Measurements from ENCODE around the gene TRMT61A. TPM values are rescaled to one million over a fixed set of nuclear protein-coding genes. Genes with fewer than 3 reads are reported as not detected.
A peak's percentile ranks its signal among the peaks of the same experiment; 100 is the strongest.
"Not testable (repeated sequence)": the region's sequence is repeated elsewhere in the genome, so short reads cannot be mapped to it uniquely, and the experiment has no call there.

TRMT61A gene
- total RNA-seq, 1 donor from 2014 or later = 9.1 TPM

DNA sequence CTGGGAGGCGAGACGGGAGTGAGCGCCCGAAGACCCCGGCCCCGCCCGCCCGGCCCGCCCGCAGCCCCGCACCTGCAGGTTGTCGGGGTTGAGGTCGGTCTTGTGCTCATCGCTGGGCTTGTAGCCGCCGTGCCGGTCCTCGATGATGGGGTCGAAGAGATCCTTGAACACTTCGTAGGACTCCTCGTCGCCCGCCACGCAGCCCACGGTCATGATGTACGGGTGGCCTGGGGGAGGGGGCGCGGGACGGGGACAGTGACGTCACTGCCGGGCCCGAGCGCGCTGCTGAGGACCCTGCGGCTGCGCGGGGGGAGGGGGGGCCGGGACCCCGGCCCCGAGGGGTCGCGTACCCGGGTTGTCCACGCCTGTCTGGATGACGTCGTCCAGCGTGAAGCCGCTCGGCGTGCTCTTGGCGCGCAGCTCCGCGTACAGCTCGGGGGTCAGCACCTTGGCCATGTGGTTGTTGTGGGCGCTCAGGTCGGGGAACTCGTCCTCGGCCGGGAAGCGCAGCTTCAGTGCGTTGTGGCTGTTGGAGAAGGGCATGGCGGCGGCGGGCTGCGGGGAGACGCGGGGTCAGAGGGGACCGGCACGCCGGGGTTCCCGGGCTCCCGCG lies 6.9 kb upstream of the TRMT61A start:
- DNase-seq (ENCODE audit: low spot score) = no peak

DNA sequence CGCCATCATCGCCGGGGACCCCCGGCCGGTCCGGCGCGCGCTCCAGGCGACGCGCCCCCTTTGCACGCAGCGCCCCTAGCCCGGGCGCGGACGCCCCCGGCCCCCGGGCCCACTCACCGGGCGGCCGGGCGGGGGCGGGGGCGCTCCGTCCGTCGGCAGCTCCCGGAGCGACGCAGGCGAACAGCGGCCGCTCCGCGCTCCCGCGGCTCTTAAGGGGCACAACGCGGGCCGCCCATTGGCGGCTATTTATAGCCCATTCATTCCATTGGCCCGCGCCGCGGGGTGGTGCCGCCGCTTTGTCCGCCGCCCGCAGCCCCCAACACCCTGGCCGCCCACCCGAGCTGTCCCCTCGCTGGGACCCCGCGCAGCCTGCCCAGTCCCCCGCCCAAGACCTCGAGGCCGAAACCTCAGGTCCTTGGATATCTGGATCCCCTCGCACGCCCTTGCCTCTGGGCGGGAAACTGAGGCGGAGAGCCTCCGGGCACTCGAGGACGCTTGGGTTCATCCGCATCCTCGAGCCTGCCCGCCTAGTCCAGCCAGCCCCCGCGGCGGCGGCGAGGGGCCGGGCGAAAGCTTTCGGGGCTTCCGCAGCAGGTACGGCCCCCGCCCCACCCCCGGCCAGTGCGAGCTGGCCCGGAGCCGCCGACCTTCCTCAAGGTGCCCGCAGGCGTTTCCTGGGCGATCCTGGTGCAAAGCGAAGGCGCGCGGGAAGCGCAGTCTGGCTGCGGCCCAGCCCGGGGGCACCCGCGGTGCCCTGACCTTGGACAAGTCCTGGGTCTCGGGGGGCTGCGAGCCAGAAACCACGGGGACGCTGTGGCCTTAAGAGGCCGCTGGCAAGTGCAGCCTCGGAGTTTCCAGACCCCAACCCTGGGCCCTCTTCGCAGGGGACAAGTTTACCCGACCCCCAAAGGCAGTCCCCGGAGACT lies 6.1 kb upstream of the TRMT61A start, which contains the start of gene CKB:
CKB (minus strand) TSS at position 182 of the 926 bp plus-strand sequence. CDS start 337 bp downstream, outside the sequence.
- peak; percentile 62 for DNase-seq (ENCODE audit: low spot score)

DNA sequence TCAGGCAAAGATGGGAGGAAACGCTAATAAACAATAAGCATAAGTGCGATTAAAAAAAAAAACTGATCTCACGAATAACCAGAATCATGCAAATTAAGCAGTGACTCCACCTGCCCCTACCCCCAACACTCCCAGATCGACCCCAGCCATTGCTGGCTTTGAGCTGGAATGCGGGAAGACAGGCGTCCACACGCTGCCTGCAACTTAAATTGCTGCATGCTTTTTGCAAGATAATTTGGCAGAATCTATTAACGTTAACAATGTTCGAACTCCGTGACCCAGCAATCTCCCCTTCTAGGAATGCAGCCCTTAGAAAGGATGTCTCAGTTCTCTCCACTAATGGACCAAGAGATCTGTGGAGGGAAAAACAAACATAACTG lies 5.4 kb upstream of the TRMT61A start:
- DNase-seq (ENCODE audit: low spot score) = no peak

DNA sequence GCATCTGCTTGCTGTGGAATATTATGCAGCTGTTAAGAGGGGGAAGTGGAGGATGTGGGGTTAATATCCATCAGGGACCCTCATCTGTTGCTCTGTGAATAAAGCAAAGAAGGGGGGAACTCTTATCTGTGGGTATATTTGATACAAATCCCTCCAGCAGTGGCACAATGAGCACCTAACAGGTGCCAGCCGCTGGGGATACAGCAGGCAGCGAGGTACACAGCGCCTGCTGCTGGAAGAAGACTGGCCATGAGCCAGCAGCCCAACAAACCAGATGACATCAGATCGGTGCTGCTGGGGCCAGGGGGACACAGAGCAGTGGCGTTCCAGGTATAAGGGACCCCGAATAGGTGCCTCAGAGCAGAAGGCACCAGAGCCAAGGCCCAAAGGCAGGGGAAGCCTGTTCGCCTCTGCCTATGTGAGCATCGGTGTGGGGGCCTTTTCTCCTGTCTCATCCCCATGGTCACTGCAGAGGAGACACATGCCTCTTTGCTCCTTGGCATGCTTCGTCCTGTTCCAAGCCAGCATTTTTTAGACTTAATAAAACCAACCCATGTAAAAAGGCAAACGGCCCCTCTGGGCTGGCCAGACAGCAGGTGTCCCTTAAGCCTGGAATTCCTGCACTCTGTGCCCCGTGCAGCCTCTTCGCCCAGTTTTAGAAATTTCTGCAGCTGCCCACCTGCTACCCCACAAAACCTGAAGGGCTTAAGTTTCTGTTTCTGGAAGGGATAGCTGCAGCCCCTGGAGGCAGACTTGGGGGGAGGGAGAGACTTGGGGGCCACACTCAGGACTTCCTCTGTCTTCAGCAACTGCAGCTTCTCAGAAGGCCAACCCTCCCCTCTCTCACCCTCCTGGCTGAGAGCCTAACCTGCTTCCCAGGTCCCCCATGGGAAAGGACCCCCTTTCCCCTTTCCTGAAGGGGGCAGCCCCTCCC lies 4.7 kb upstream of the TRMT61A start:
- no peak for DNase-seq (ENCODE audit: low spot score)

DNA sequence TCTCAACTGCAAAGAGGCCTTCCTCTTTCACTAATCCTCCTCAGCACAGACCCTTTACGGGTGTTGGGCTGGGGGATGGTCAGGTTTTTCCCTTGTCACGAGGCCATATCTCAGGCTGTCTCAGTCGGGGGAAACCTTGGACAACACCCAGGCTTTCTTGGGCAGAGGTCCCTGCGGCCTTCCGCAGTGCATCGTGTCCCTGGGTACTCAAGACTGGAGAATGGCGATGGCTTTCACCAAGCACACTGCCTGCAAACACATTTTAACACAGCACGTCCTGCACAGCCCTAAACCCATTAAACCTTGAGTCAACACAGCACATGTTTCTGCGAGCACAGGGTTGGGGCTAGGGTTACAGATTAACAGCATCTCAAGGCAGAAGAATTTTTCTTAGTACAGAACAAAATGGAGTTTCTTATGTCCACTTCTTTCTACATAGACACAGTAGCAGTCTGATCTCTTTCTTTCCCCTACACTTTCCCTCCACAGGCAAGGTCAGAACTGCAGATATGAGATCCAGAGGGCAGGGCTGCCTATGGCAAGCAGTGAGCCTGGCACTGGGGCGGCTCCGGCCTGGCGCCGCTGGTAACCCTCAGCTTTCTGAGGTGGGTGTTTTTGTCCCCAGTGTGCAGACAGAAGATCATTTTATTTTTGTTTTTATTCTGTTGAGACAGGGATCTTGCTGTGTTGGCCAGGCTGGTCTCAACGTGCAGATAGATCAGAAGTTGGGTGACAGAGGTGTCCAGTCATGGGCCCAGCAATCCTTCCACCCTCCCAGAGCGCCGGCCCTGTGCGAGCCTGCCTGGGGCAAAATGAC lies 3.4 kb upstream of the TRMT61A start:
- DNase-seq (ENCODE audit: low spot score) = not testable (repeated sequence)

DNA sequence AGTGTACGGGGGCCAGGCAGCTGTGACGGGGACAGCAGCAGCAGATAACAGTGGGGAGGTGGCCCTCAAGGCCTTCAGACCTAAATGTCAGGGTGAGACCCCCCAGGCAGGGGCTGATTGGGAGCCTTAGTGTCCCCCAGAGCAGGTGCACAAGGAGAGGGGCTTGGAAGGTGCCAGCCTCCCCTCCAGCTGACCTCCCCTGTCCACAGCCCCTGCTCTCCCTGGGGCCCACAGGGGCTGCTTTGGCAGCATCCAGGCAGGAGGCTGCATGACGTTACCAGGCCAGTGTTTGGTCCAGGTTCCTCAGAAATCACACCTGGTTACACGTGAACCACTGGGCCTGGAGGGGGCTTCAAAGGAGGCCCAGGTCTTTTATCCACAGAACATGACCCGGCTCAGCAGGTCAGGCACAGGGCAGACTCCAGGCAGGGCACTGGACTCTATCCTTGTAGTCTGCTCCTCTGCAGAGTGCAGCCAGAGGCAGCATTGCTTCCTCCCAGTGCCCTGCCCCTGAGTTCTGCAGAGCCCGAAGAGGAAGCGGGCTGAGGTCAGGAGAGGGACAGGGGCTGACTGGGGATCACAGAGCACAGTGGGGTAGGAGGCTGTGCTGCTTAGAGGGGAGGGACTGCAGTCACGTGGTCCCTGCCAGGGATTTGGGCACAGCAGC lies 2.6 kb upstream of the TRMT61A start:
- DNase-seq (ENCODE audit: low spot score) = no peak

DNA sequence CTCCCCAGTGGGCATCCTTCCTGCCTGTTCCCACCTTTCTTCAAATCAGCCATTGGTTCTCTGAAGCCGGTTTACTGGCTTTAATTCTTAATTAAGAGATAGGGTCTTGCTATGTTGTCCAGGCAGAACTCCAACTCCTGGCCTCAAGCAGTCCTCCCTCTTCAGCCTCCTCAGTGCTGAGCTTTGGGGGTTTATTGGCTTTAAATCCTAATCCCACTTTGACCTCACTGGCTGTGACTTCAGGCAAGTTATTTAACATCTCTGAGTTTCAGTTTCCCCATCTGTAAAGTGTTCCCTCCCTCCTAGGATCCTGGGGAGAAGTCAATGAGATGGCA lies 2.1 kb upstream of the TRMT61A start:
- DNase-seq (ENCODE audit: low spot score) = no peak

DNA sequence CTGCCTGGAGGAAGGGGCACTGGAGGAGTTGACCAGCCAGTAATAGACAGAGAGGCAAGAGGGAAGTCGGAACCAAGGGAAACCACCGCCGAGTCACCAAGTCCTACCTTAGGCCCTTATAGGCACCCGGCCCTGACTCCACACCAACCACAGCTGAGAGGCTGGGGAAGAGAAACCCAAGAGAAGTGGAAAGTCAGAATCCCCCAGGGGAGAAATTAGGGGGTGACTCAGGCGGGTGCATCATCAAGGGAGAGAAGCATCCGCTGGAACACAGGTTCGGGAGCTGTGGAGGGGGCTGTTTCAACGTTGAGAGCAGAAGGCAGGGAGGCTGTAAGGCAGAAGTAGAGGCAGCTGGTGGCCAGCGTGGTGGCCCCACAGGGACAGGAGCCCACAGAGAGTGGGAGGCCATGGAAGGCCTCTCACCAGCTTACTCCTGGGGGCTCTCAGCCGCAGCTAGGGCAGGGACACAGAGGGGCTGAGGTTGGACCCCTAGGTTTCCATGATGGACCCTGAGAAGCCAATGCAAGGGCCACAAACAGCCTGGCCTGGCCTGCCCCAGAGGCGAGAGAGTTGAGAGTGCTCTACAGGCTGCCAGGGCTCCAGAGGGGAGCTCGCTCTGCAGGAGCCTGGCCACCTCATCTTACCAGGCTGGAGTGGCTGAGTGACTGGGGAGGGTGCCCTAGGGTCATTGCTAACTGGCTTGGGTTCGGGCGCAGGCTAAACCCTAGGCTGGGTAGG lies 1.4 kb upstream of the TRMT61A start:
- DNase-seq (ENCODE audit: low spot score) = no peak

DNA sequence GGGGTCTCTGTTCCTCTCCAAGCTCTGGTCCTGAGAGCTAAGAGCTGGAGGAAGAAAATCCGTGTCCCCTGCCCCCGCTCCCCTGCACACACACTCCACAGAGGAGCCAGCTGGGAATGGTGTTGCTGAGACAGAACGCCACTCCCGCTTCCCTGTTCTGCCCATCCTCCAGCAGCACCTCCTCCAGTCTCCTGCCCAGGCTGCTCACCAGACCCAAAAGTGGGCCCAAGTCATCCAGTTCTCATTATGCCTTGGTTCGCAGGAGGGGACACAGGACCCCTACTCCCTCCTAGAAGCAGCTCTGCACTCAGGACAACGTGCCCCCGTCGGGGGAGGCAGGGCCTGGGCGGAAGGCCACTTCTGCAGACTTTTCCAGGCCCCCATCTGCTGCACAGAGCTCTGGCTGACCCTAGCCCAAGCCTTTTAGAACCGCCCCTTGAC lies 830 bp upstream of the TRMT61A start:
- peak; percentile 47 for DNase-seq (ENCODE audit: low spot score)

DNA sequence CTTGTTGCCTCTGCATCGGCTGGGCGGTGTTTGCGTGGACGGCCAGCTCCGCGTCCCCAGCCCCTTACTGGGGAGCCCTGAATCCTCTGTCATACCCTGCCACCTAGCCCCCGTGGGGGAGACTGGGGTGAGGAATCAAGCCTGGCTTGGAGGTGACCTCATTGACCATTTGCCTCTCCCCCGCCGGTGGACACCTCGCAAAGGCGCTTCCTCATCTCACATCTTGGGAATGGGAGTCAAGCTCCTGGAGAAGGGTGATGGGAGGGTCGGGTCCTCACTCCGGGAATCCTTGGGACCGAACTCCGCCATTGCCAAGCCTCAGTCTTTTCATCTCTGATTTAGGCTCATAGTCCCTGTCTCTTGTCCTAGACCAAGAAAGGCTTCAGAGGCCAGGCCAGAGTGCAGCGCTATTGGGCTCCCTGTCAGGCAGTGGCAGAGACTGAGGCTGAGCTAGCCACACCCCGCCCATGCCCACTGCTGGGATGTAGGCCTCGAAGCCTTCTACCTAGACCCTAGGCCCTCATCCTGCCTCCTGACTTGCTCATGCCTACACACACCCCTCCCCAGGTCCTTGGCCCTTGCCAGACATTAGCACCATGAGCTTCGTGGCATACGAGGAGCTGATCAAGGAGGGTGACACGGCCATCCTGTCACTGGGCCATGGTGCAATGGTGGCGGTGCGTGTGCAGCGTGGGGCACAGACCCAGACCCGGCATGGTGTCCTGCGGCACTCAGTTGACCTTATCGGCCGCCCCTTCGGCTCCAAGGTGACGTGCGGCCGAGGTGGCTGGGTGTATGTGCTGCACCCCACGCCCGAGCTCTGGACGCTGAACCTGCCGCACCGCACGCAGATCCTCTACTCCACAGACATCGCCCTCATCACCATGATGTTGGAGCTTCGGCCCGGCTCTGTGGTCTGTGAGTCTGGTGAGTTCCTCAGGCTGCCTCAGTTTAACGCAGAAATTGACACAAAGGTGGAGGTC lies 678 bp downstream of the TRMT61A start:
- no peak for DNase-seq (ENCODE audit: low spot score)

DNA sequence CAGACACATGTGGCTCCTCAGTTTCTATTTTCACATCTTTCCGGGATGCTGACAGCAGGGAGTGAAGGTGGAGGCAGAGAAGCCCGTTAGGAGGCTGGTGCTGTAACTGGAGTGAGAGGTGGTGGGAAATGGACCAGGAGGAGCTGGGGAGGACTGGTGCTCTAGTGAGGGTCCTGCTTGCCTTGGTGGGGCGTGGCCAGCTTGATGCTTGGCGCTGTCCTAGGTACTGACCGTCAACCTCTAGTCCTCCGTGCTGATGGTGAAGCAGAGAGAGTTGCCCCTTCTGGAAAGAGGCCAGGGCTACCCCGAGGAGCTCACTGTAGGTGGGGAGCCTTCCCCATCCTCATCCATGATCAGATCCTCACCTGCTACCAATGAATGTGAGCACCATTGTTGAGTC lies 1.4 kb downstream of the TRMT61A start:
- no peak for DNase-seq (ENCODE audit: low spot score)

DNA sequence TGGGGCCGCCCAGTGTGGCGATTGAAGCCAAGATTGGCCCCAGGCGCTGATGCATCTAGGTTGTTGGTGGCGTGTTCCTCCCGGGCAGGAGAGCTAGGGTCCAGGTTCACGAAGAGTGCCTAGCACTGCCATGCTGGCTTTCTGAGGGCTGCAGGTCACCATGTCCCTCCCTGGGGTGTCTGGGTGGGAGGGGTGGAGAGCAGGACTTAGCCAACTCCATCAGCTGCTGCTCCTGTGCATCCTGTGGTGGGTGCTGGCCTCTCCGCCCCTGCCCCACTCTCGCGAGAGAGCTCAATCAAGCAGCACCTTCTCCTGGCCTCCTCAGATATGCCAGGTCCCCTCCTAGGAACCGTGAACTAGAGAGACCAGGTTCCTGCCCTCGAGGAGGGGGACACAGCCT lies 1.8 kb downstream of the TRMT61A start:
- no peak for DNase-seq (ENCODE audit: low spot score)

DNA sequence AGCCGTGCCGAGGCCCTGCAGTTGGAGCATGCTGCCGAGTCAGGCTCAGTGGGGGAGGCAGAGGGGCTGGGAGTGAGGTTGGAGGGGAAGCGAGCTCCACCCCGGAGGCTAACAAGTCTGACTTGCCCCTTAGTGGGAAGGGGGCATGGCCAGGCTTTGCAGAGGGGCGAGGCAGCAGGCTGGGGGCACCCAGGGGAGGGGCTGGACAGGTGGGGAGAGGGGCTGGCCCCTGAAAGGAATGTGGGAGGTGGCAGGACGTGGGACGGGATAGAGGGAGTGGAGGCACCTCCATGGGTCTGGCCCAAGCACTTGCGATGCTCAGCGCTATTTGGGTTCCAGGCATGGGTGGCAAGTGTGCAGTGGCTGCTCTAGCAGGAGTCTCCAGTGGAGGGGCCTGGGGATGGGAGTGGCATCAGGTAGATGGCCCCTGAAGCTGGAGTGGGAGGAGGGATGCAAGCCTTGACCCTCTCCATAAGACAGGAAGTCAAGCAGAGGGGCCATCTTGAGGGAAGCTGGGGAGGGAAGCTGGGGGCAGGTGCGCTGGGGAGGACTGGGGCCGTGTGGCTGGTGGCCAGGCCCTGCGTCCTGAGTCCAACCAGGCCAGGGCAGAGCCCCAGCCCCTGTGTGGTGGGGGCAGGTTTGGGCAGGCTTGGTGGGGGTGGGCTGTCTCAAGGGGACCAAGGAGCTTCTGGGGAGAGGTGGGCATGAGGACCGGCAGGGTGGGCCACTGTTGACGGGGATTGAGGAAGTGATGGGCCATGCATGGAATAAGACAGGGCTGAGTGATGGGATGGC lies 2.6 kb downstream of the TRMT61A start:
- DNase-seq (ENCODE audit: low spot score) = no peak

DNA sequence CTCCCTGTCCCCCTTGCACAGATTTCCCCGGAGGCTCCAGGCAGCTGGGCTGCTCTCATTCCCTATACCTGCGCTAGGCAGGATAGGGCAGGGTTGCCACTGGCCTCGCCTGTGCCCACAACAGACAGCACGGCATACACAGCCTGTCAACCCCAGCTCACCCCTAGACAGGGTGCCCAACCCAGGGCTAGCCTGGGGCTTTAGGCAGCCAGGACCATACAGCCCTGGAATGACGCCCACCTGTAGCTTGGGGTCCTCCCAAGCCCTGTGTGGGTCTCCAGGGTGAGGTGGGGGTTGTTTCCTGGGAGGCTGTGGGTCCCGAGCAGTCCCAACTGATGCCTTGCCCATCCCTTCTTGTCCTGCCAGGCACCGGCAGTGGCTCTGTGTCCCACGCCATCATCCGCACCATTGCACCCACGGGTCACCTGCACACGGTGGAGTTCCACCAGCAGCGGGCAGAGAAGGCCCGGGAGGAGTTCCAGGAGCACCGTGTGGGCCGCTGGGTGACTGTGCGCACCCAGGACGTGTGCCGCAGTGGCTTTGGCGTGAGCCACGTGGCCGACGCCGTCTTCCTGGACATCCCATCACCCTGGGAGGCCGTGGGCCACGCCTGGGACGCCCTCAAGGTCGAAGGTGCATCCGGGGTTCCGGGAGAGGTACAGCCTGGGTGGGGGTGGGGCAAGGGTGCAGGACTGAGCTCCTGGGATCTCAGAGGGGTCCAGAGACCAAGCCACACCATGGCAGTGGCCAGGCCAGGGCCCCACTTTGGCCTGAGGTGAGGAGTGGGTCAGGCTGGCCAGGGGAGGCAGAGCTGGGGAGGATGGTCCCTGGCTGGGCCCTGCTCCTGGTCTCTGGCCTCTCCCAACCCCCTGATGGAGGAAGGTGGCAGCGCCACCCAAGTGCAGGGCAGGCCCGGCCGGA lies 3.5 kb downstream of the TRMT61A start:
- DNase-seq (ENCODE audit: low spot score) = no peak

DNA sequence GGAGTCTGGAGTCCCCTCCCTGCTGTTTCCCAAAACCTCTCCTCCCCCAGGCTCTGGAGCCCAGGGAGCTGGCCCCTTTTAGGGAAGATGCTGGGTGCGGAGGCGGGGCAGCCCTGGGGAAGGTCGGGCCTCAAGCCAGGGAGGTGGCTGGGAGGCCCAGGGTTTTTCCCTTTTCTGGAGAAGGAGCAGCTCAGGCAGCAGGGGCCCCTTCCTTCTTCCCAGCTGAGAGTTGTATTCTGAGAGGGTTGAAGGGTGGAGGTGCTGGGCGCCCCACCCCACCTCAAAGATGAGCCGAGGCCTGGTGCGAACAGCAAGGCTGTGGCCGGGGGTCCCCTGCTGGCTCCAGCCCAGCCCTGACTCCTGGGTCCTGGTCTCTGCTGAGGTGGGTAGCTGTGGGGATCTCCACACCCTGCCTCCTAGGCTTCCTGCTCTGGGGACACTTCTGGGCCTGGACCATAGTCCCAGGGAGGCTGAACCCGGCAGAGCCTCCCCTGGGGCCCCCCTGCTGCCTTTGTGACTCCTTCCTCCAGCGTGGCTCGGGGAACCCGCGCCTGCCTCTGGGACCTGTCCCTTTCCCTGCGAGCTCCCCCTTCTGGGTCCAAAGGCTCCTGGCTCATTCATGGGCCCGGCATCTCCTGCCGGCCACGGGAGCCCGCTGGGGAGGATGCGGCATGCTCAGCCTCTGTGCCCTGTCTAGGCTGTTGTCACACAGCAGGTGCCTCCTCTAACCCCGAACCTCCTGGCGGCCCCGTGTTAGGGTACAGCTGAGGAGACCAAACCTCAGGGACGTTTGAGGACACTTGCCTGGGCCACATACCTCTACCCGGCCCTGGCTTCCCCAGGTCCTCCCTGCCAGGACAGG lies 4.4 kb downstream of the TRMT61A start:
- peak; percentile 89 for DNase-seq (ENCODE audit: low spot score)

Data from umbilical cord (tissue), 2 donors.